Naive thymus-derived CD4-positive, alpha-beta T cell (primary cell): ENCODE data around the gene KCNN2. TPM values are rescaled to one million over a fixed set of nuclear protein-coding genes. Genes with fewer than 3 reads are reported as not detected.

ENCODE experiments used
- ATAC-seq: fragments of 150-1000 bp; cut with Tn5 transposase; 2 replicates; pipeline ENCODE4 v1.10.0; 2021; ENCODE audit warnings: mild to moderate bottlenecking, moderate library complexity
- CTCF ChIA-PET: fragments of 350-600 bp; sonication (Branson Sonifier 250); formaldehyde crosslinking; loops from one replicate; lab custom pipeline; 2021; ENCODE audit warnings: antibody characterized with exemption; lab: Charles Lee
- POLR2A ChIA-PET: fragments of 350-600 bp; sonication (Branson Sonifier 250); formaldehyde crosslinking; loops from one replicate; lab custom pipeline; 2021; ENCODE audit warnings: antibody characterized with exemption, inconsistent platforms; lab: Charles Lee
- DNase-seq, 9 donors: peaks; one replicate each; pipeline versions ENCODE4 v3.0.0 to v3.0.0-alpha.2; 2020 to 2022; ENCODE audit warnings: mixed read lengths in 1 of 9
- H3K27ac ChIP-seq: one replicate; pipeline ENCODE4 v1.7.0; 2013; ENCODE audit warnings: mild to moderate bottlenecking, low read depth, low read length, moderate library complexity
- H3K27me3 ChIP-seq, 2 donors: one replicate each; pipeline ENCODE4 v1.7.0; 2013; ENCODE audit warnings: low read length in 2 of 2, mild to moderate bottlenecking in 2 of 2, moderate library complexity in 2 of 2; ENCODE audit not compliant: control insufficient read depth in 2 of 2, insufficient read depth in 2 of 2
- H3K36me3 ChIP-seq, 3 experiments: 1 replicate in 2 of 3; 2 replicates in 1 of 3; pipeline ENCODE4 v1.7.0; 2013; ENCODE audit warnings: low read length in 3 of 3, mild to moderate bottlenecking in 3 of 3, moderate library complexity in 1 of 3; ENCODE audit not compliant: insufficient read depth in 3 of 3, control insufficient read depth in 2 of 3
- H3K4me1 ChIP-seq, 2 donors: one replicate each; pipeline ENCODE4 v1.7.0; 2013; ENCODE audit warnings: low read length in 2 of 2, mild to moderate bottlenecking in 2 of 2, moderate library complexity in 1 of 2; ENCODE audit not compliant: control insufficient read depth in 2 of 2, insufficient read depth in 2 of 2
- H3K4me3 ChIP-seq: 2 replicates; pipeline ENCODE4 v1.7.0; 2013; ENCODE audit warnings: mild to moderate bottlenecking, low read length
- H3K9me3 ChIP-seq, 3 experiments: 1 replicate in 2 of 3; 2 replicates in 1 of 3; pipeline ENCODE4 v1.7.0; 2013; ENCODE audit warnings: low read length in 3 of 3; ENCODE audit not compliant: control insufficient read depth in 2 of 3
- H3K27ac Mint-ChIP-seq, 9 donors: one replicate each; pipeline ENCODE4 v1.8.0; 2020 to 2022; ENCODE audit warnings: mixed read lengths in 9 of 9, mild to moderate bottlenecking in 8 of 9, moderate library complexity in 5 of 9, inconsistent platforms in 2 of 9
- H3K27me3 Mint-ChIP-seq, 5 donors: one replicate each; pipeline ENCODE4 v1.8.0; 2021 to 2022; ENCODE audit warnings: mixed read lengths in 5 of 5, mild to moderate bottlenecking in 1 of 5
- H3K36me3 Mint-ChIP-seq, 5 donors: one replicate each; pipeline ENCODE4 v1.8.0; 2020 to 2022; ENCODE audit warnings: mixed read lengths in 5 of 5, mild to moderate bottlenecking in 3 of 5, inconsistent platforms in 1 of 5
- H3K4me1 Mint-ChIP-seq, 7 donors: one replicate each; pipeline ENCODE4 v1.8.0; 2020 to 2022; ENCODE audit warnings: mixed read lengths in 7 of 7, mild to moderate bottlenecking in 3 of 7, inconsistent platforms in 1 of 7
- H3K4me3 Mint-ChIP-seq, 10 donors: one replicate each; pipeline ENCODE4 v1.8.0; 2020 to 2022; ENCODE audit warnings: mild to moderate bottlenecking in 10 of 10, mixed read lengths in 10 of 10, moderate library complexity in 6 of 10, inconsistent platforms in 2 of 10
- H3K9me3 Mint-ChIP-seq, 11 donors: one replicate each; pipeline ENCODE4 v1.8.0; 2020 to 2022; ENCODE audit warnings: mixed read lengths in 11 of 11, mild to moderate bottlenecking in 4 of 11, inconsistent platforms in 1 of 11, moderate library complexity in 1 of 11
- intact Hi-C, 2 donors: fragments of 100-400 bp; cut with micrococcal nuclease; formaldehyde crosslinking; loops; one replicate each; pipeline ENCODE4 v1.15.1; 2023
- polyA plus RNA-seq, 2 donors: library from polyadenylated mRNA; unstranded; fragments of 300-500 nt; fragmentation: Illumina TruSeq; gene quantifications; one replicate each; pipeline ENCODE4 v1.2.3, GENCODE V29; 2021
- total RNA-seq, 6 experiments: library from RNA in 5 of 6; stranded (reverse) in 5 of 6; gene quantifications; 1 replicate in 5 of 6; 2 replicates in 1 of 6; pipeline ENCODE4 v1.2.3 and lab custom pipeline; 2021 to 2026

KCNN2 gene
- total and polyA plus RNA-seq, 7 experiments from 2014 or later, result not detected

- Histone ChIP-seq H3K27ac (no peak overlapping the region), H3K4me3 (no peak overlapping the region), H3K36me3 (no peaks in the 10 kb centered on the region), H3K9me3 (no peaks in the 10 kb centered on the region), H3K27me3 (no peaks in the 10 kb centered on the region), H3K4me1 (no peaks in the 10 kb centered on the region)
- Mint-ChIP-seq H3K4me1 (no peaks in the 10 kb centered on the region), H3K4me3 (no peak overlapping the region), H3K36me3 (no peaks in the 10 kb centered on the region), H3K9me3 (peaks cover 0 to 3% (median 0%) of the 10 kb centered on the region in 11 donors), H3K27me3 (no peaks in the 10 kb centered on the region), H3K27ac (no peak overlapping the region)
- ATAC-seq (no peak), DNase-seq (no peak)
- POLR2A ChIA-PET, result no interaction called here
- CTCF ChIA-PET, result no interaction called here
- intact Hi-C loops, result no loop called here
Observed at GRCh38 chr5:114467729-114468128, 105.9 kb downstream of the KCNN2 start.

- H3K27me3 Mint-ChIP-seq, result no peaks in the 10 kb centered on the region
- H3K9me3 Mint-ChIP-seq, result peaks cover 0 to 3% (median 0%) of the 10 kb centered on the region in 11 donors
- H3K4me1 ChIP-seq, result no peaks in the 10 kb centered on the region
- POLR2A ChIA-PET, result no interaction called here
- no peak for ATAC-seq
- CTCF ChIA-PET, result interaction anchor here (0.7 kb wide), 1 partner anchor 556 kb away, joined by 3 read pairs; no protein-coding TSS in a partner anchor
- no peaks in the 10 kb centered on the region for H3K4me1 Mint-ChIP-seq
- H3K27ac Mint-ChIP-seq, result no peak overlapping the region
- no peak overlapping the region for H3K27ac ChIP-seq
- no peaks in the 10 kb centered on the region for H3K27me3 ChIP-seq
- no peaks in the 10 kb centered on the region for H3K9me3 ChIP-seq
- H3K36me3 Mint-ChIP-seq, result no peaks in the 10 kb centered on the region
- no peak overlapping the region for H3K4me3 ChIP-seq
- no peak for DNase-seq
- no peak overlapping the region for H3K4me3 Mint-ChIP-seq
- no peaks in the 10 kb centered on the region for H3K36me3 ChIP-seq
- intact Hi-C loops, result no loop called here
Observed at GRCh38 chr5:114469372-114469771, 107.5 kb downstream of the KCNN2 start.

GRCh38 chr5:114471529-114471928 is 109.7 kb downstream of the KCNN2 start:
- POLR2A ChIA-PET, result no interaction called here
- DNase-seq, result no peak

DNA sequence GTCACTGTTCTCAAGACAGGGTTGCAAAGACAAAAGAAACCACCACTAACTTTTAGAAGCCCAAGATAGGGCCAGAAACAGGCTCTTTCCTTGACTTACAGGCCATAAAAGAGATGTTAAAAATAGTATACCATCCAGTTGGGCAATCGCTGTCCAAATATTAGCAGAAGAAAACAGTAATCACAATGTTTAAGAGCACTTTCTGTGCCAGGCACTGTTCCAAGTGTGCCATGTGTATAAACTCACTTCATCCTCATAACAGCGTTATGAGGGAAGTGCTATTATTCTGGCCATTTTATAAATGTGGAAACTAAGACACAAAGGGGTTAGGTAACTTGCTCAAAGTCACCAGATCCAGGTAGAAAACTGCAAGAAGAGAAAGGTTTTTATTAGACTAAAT is 111.7 kb downstream of the KCNN2 start:
- ATAC-seq (no peak), DNase-seq (no peak)
- ChIA-PET CTCF (no interaction called here), POLR2A (no interaction called here)
- Histone ChIP-seq H3K9me3 (no peaks in the 10 kb centered on the region), H3K4me1 (no peaks in the 10 kb centered on the region), H3K4me3 (no peak overlapping the region), H3K27ac (no peak overlapping the region), H3K27me3 (no peaks in the 10 kb centered on the region), H3K36me3 (no peaks in the 10 kb centered on the region)
- Mint-ChIP-seq H3K9me3 (peaks cover 0 to 13% (median 8%) of the 10 kb centered on the region in 11 donors), H3K27ac (no peak overlapping the region), H3K4me1 (no peaks in the 10 kb centered on the region), H3K36me3 (peaks cover 0 to 4% (median 0%) of the 10 kb centered on the region in 5 donors), H3K27me3 (no peaks in the 10 kb centered on the region), H3K4me3 (no peak overlapping the region)
- intact Hi-C loops, result no loop called here

More at GRCh38 chr5:114471529-114471928, 109.7 kb downstream of the KCNN2 start:
- H3K27me3 ChIP-seq, result no peaks in the 10 kb centered on the region
- no peak overlapping the region for H3K4me3 ChIP-seq
- intact Hi-C loops, result no loop called here
- no peak overlapping the region for H3K27ac ChIP-seq
- Mint-ChIP-seq H3K36me3 (no peaks in the 10 kb centered on the region), H3K9me3 (peaks cover 0 to 4% (median 0%) of the 10 kb centered on the region in 11 donors), H3K4me1 (no peaks in the 10 kb centered on the region), H3K4me3 (no peak overlapping the region), H3K27ac (no peak overlapping the region), H3K27me3 (no peaks in the 10 kb centered on the region)
- no peak for ATAC-seq
- CTCF ChIA-PET, result no interaction called here
- no peaks in the 10 kb centered on the region for H3K9me3 ChIP-seq
- H3K36me3 ChIP-seq, result no peaks in the 10 kb centered on the region
- H3K4me1 ChIP-seq, result no peaks in the 10 kb centered on the region

DNA sequence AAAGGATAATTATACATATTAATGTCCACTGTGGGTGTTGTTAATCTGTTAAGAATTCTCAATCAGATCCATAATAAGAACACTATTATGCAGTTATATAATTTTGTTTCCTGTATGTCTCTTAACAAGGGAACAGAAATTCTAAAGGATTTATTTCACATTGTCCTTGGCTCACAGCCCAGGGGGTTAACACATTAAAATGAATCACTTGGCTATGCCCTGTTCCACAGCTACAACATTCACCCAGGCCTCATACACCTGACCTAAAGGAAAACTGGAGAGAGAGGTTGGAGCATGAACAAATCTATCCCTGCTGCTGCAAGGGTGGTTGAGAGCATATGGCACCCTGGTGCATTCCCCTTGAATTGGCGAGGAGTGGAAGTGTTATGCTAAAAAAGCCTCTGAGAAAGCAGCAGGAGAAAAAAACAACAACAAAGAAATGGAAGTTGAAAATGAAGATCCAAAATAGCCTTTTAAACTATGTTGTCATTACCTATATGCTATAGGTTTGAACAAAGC is 116.0 kb downstream of the KCNN2 start:
- Histone ChIP-seq H3K4me3 (no peak overlapping the region), H3K27ac (no peak overlapping the region), H3K27me3 (no peaks in the 10 kb centered on the region), H3K9me3 (no peaks in the 10 kb centered on the region), H3K4me1 (no peaks in the 10 kb centered on the region), H3K36me3 (no peaks in the 10 kb centered on the region)
- CTCF ChIA-PET, result no interaction called here
- H3K9me3 Mint-ChIP-seq, result peaks cover 2 to 41% (median 21%) of the 10 kb centered on the region in 11 donors
- POLR2A ChIA-PET, result no interaction called here
- H3K36me3 Mint-ChIP-seq, result peaks cover 0 to 4% (median 0%) of the 10 kb centered on the region in 5 donors
- DNase-seq (no peak), ATAC-seq (no peak)
- intact Hi-C loops, result no loop called here
- no peaks in the 10 kb centered on the region for H3K4me1 Mint-ChIP-seq
- H3K4me3 Mint-ChIP-seq, result no peak overlapping the region
- no peak overlapping the region for H3K27ac Mint-ChIP-seq
- H3K27me3 Mint-ChIP-seq, result no peaks in the 10 kb centered on the region

GRCh38 chr5:114500756-114501155 is 138.9 kb downstream of the KCNN2 start:
- Mint-ChIP-seq H3K27me3 (peaks cover 0 to 4% (median 0%) of the 10 kb centered on the region in 5 donors), H3K9me3 (peaks cover 0 to 12% (median 0%) of the 10 kb centered on the region in 11 donors), H3K27ac (no peak overlapping the region), H3K4me3 (no peak overlapping the region), H3K36me3 (no peaks in the 10 kb centered on the region), H3K4me1 (no peaks in the 10 kb centered on the region)
- no peaks in the 10 kb centered on the region for H3K36me3 ChIP-seq
- ChIA-PET CTCF (no interaction called here), POLR2A (no interaction called here)
- intact Hi-C loops, result no loop called here
- ATAC-seq (no peak), DNase-seq (no peak)
- H3K4me1 ChIP-seq, result no peaks in the 10 kb centered on the region
- no peak overlapping the region for H3K27ac ChIP-seq
- no peak overlapping the region for H3K4me3 ChIP-seq
- no peaks in the 10 kb centered on the region for H3K9me3 ChIP-seq
- no peaks in the 10 kb centered on the region for H3K27me3 ChIP-seq

DNA sequence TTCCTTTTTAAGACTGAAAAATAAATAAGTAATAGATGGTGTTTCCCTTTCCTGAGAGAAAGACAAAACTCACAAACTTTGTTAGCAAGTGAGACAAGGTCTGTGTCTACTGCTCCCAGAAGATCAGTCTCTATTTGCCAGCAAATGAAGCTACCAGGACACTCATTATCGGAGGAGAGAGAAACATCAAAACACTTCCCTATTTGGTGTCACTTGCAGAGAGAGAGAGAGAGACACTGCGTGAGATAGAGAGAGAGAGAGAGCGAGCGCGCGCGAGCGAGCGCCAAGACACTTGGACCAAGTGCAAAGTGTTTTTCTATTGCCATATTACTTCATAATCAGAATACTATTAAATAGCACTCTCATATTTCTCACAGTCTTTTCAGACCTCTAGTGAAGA is 142.7 kb downstream of the KCNN2 start:
- no peak for ATAC-seq
- Mint-ChIP-seq H3K27ac (no peak overlapping the region), H3K4me1 (no peaks in the 10 kb centered on the region), H3K9me3 (peaks cover 0 to 22% (median 0%) of the 10 kb centered on the region in 11 donors), H3K27me3 (peaks cover 0 to 4% (median 0%) of the 10 kb centered on the region in 5 donors), H3K4me3 (no peak overlapping the region), H3K36me3 (no peaks in the 10 kb centered on the region)
- ChIA-PET POLR2A (no interaction called here), CTCF (no interaction called here)
- DNase-seq, result no peak
- no peaks in the 10 kb centered on the region for H3K9me3 ChIP-seq
- no peaks in the 10 kb centered on the region for H3K4me1 ChIP-seq
- intact Hi-C loops, result no loop called here
- H3K4me3 ChIP-seq, result no peak overlapping the region
- H3K27me3 ChIP-seq, result no peaks in the 10 kb centered on the region
- no peaks in the 10 kb centered on the region for H3K36me3 ChIP-seq
- H3K27ac ChIP-seq, result no peak overlapping the region
